OCI-M2 (cell line): ENCODE data around the gene NEDD4L.

Experiments used
- DNase-seq: peaks from one replicate; lab custom pipeline; 2025; ENCODE audit not compliant: unreplicated experiment; lab: John Stamatoyannopoulos, UW

The NEDD4L gene

GRCh38 chr18:58205443-58206160 is 161.6 kb downstream of the NEDD4L start:
- no peak for DNase-seq

- DNase-seq, result no peak
Measured at GRCh38 chr18:58207520-58208152, 163.6 kb downstream of the NEDD4L start.

- DNase-seq, result no peak
Measured at GRCh38 chr18:58208207-58208932, 164.3 kb downstream of the NEDD4L start.

- no peak for DNase-seq
Measured at GRCh38 chr18:58209326-58209725, 165.3 kb downstream of the NEDD4L start.

- no peak for DNase-seq
Measured at GRCh38 chr18:58211510-58211909, 167.5 kb downstream of the NEDD4L start.

GRCh38 chr18:58212274-58212673 is 168.2 kb downstream of the NEDD4L start:
- DNase-seq, result no peak

- DNase-seq, result no peak
Measured at GRCh38 chr18:58213440-58213839, 169.4 kb downstream of the NEDD4L start.

GRCh38 chr18:58215011-58215410 is 171.0 kb downstream of the NEDD4L start:
- DNase-seq, result no peak

GRCh38 chr18:58216071-58216481 is 172.1 kb downstream of the NEDD4L start:
- no peak for DNase-seq

- DNase-seq, result no peak
Measured at GRCh38 chr18:58217052-58217451, 173.0 kb downstream of the NEDD4L start.

GRCh38 chr18:58218117-58218516 is 174.1 kb downstream of the NEDD4L start:
- DNase-seq, result no peak

GRCh38 chr18:58221060-58221725 is 177.2 kb downstream of the NEDD4L start:
- no peak for DNase-seq

- DNase-seq, result no peak
Measured at GRCh38 chr18:58222432-58223125, 178.6 kb downstream of the NEDD4L start.

- DNase-seq, result no peak
Measured at GRCh38 chr18:58223717-58224424, 179.8 kb downstream of the NEDD4L start.

- no peak for DNase-seq
Measured at GRCh38 chr18:58224425-58224750, 180.4 kb downstream of the NEDD4L start.

- DNase-seq, result no peak
Measured at GRCh38 chr18:58225101-58225500, 181.1 kb downstream of the NEDD4L start.

- DNase-seq, result no peak
Measured at GRCh38 chr18:58226429-58226828, 182.4 kb downstream of the NEDD4L start.

GRCh38 chr18:58227361-58227930 is 183.4 kb downstream of the NEDD4L start:
- no peak for DNase-seq

- DNase-seq, result no peak
Measured at GRCh38 chr18:58228176-58228575, 184.2 kb downstream of the NEDD4L start.

- DNase-seq, result no peak
Measured at GRCh38 chr18:58228762-58229161, 184.7 kb downstream of the NEDD4L start.
